ENCODE measurements around the gene ZNF511.

ZNF511 gene

DNA sequence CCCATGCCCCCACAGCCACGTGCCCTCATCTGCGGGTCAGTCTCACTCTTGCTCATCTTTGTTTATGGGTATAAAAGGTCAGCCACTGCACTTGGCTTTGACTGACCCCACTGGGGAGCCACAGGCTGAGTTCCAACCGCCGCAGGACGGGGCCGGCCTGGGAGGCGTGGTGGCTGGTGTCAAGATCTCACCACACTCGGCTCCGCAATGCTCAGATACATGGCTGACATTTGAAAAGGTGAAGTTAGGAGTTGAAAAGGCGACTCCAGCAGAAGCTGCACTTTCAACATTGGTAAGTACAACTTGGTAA is 14.9 kb upstream of the ZNF511 start:
- no peak for DNase-seq

GRCh38 chr10:133294189-133294588 is 14.5 kb upstream of the ZNF511 start:
- DNase-seq: no peak

GRCh38 chr10:133295426-133296320 is 13.0 kb upstream of the ZNF511 start:
- no peak for DNase-seq

- no peak for DNase-seq
Observed at GRCh38 chr10:133297504-133297903, 11.2 kb upstream of the ZNF511 start.

DNA sequence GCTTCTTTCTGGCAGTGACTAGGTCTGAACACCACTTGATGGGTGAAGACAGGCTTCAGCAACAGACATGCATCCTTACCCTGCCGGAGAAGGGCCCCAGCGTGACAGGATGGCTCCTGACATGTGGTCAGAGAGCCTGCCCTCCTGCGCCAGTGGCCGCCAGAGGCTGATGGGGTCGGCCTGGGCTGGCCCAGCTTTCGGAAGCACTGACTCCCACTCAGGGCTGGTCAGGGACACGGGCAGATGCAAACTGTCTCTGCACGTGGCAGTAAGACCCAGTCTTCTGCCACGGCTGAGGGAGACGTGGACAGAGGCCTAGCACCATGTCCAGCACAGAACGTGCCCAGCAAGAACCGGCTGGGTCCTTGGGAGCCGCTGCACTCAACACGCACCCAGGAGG is 10.2 kb upstream of the ZNF511 start:
- no peak for DNase-seq

DNA sequence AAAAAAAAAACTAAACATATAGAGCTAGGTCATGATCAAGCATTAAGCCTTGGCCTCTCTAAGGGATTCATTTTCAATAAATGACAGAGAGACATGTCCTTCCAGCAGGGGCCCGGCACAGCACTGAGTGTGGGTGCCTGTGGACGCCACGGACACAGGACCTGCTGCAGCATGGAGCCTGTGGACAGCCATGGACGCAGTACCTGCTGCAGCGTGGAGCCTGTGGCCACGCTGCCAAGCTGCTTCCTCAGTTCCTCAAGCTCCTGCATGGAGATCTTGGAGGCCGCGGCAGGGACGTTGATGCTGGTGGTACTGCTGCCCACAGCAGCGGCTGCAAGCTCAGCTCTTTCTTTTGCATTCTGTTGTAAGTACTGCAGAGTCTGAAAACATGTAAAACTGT is 9.5 kb upstream of the ZNF511 start:
- DNase-seq: no peak

- DNase-seq: no peak
Observed at GRCh38 chr10:133299738-133300137, 9.0 kb upstream of the ZNF511 start.

GRCh38 chr10:133302230-133302629 is 6.5 kb upstream of the ZNF511 start:
- DNase-seq: no peak

- DNase-seq: no peak
Observed at GRCh38 chr10:133303206-133303605, 5.5 kb upstream of the ZNF511 start.

GRCh38 chr10:133306097-133306476 is 2.6 kb upstream of the ZNF511 start:
- DNase-seq: no peak

DNA sequence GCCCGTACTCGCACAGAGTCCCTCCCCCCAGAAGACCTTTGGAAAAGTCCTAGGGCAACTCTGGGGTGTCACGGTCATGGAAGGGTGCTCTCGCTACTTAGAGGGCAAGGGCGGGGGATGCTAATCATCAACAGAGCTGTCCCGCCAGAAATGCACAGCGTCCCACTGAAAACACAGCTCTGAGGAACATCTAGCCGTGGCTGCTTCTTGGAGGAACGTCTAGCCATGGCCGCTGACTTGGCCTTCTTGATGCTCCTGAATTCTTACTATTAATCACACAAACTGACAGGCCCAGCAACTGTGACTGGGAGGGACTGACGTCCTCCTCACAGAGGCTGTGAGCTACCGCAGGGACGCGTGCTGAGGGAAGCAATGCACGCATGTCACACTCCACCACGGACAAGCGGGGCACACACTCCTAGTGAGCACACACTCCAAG is 1.8 kb upstream of the ZNF511 start:
- DNase-seq: no peak

DNA sequence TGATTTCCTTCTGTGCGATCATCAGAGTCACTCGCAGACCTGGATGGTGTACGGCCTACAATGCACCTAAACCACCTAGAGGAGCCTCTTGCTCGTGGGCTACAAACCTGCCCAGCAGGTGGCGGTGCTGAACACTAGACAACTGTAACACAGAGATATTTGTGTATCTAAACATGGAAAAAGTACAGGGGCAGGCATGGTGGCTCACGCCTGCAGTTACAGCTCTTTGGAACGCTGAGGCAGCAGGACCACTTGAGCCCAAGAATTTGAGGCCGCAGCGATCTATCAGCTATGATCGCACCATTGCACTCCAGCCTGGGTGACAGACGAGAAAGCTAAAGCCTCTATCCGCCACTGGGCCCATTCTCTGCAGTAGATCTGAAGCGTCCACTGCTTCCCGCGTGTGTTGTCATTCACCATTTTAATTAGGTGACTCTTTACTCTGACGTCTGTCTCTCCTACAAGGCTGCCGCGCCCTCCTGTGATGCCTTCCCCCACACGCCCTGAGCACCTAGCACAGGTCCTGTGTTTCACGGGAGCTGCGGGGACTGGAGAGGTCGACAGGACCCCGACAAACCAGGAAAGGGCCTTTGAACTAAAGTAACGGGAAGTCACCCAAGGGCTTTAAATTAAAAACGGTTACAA is 816 bp upstream of the ZNF511 start:
- peak; percentile 70 to 86 (median 78) for DNase-seq

DNA sequence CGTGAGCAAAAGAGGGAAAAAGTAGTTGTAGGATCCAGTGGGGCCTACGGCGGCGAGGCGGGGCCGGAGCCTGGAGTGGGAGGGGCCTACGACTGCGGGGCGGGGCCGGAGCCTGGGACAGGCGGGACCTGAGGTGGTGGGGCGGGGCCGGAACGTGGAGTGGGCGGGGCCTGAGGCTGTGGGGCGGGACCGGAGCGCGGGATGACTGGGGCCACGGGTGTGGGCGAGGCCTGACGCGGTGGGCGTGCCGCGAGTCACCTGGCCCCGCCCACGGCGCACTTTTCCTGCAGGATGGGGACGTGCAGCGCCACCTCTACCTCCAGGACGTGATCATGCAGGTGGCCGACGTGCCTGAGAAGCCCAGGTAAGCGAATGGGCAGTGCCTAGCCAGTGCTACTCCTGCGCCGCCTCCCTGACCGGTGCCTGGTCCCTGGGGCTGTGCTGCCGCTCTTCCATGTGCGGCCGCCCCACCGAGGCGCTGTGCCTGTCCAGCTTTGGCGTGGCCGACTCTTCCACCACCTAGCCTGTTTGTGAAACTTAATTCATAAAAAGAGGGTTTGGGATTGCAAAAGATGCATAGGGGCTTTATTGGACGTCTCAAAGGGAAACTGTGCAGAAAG is 496 bp downstream of the ZNF511 start:
- peak; percentile 84 to 93 (median 89) for DNase-seq

DNA sequence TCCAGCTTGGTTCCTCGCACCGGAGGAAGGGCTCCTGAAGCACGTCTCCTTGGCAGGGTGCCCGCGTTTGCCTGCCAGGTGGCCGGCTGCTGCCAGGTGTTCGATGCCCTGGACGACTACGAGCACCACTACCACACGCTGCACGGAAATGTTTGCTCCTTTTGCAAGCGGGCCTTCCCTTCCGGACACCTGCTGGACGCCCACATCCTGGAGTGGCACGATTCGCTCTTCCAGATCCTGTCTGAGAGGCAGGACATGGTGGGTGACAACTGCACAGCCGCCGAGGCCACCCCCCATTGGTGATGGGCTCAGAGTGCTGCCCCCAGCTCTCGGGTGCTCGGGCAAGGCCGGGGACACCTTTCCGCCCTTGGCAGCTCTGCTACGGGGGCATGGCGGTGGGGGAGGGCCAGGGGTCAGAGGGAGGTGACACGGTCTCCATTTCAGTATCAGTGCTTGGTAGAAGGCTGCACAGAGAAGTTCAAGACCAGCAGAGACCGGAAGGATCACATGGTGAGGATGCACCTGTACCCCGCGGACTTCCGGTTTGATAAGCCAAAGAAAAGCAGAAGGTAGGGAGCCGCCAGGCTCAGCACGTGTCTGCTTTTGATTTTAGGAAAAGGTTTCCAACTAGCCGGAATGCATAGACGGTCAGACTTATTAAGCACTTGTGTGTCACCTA is 1.1 kb downstream of the ZNF511 start:
- no peak for DNase-seq

GRCh38 chr10:133310399-133310755 is 1.7 kb downstream of the ZNF511 start:
- DNase-seq: no peak

GRCh38 chr10:133310789-133311188 is 2.1 kb downstream of the ZNF511 start:
- no peak for DNase-seq

- no peak for DNase-seq
Observed at GRCh38 chr10:133311570-133311969, 2.9 kb downstream of the ZNF511 start.

GRCh38 chr10:133312016-133312768 is 3.5 kb downstream of the ZNF511 start:
- DNase-seq: no peak

GRCh38 chr10:133312769-133313145 is 4.0 kb downstream of the ZNF511 start:
- no peak for DNase-seq

DNA sequence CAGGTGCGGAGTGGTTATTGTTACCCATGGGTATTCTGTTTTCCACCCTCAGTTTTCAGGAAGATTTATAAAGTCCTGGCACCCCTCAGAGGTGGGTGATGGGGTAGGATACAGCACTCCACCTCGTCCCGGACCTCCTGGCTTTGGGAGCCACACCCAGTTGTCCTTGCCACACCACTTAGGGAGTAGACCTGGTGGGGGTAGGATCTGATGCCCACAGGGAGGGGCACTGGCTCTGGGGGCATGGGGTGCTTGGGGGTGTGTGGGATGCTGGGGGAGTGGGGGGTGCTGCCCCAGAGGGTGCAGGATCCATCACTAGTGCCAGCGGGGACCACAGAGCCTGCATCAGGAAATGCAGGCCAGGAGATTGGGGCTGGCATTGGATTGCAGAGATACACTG is 4.5 kb downstream of the ZNF511 start:
- no peak for DNase-seq

GRCh38 chr10:133314911-133315310 is 6.2 kb downstream of the ZNF511 start:
- DNase-seq: no peak

- DNase-seq: no peak
Observed at GRCh38 chr10:133315847-133316246, 7.1 kb downstream of the ZNF511 start.

DNA sequence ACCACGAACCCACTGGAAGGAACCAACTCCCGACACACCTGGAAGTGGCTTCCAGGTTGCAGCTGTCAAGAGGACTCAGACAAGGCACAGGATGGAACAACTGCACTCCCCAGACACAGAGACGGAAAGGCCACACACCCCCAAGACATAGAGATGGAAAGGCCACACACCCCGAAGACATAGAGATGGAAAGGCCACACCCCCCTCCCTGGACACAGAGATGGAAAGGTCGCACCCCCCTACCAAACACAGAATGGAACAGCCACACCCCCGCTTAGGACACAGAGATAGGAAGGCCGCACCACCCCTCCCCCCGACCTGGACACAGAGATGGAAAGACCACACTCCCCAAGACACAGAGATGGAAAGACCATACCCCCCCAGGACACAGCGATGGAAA is 7.6 kb downstream of the ZNF511 start:
- no peak for DNase-seq
